GM12865 (cell line): Measurements from ENCODE around the gene HPD.

Experiments used
- DNase-seq: peaks from one replicate; pipeline ENCODE4 v3.0.0; 2010; ENCODE audit warnings: low read depth
- H3K4me3 ChIP-seq: 2 replicates; pipeline ENCODE4 v1.5.1; 2011; ENCODE audit warnings: mild to moderate bottlenecking, low read depth, low read length, control low read depth
- CTCF ChIP-seq: IDR thresholded peaks from 2 replicates; pipeline ENCODE4 v1.5.1; 2011; ENCODE audit warnings: low read length, control low read depth, low read depth, inconsistent platforms; ENCODE audit not compliant: insufficient read depth; ENCODE audit errors: missing control alignments

The HPD gene

DNA sequence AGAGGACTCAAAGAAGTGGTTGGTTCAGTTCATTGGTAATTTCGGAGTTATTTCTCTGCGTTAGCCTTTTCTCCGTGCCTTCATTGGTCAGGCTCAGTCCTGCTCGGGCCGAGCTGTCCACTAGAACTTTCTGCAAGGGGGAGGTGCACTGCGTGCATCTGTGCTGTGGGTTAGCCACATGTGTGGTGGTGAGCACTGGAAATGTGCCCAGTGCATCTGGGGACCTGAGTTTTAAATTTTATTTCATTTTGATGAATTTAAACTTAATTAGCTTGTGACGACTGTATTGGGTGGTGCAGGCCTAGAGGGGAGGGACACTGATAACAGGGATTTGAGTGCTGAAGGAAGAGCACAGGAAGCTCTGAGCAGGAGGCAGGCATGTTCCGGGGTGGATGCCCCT lies 30.4 kb downstream of the HPD start:
- no peak for DNase-seq
- no peak for TF ChIP-seq CTCF
- H3K4me3 ChIP-seq: no peak overlapping the region

DNA sequence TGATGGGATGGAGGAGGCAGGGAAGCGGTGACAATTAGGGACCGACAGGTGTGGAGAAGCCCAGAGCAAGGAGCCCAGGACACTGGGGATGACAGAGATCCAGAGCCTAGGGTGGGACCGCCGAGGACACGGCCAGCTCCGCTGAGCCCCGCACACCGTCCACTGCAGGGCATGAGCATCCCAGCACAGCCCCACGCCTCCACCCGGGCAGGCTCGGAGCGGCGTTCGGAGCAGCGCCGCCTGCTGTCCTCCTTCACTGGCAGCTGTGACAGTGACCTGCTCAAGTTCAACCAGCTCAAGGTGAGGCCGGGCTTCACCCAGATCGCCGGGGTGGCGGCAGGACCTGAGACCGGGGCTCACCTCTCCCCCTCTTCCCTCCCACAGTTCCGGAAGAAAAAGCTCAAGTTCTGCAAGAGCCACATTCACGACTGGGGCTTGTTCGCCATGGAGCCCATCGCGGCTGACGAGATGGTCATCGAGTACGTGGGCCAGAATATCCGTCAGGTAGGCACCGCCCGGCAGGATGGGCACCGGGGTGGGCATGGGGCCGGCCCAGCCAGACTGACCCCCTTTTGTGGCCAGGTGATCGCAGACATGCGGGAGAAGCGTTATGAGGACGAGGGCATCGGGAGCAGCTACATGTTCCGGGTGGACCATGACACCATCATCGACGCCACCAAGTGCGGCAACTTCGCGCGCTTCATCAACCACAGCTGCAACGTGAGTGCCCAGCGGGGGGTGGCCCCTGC lies 31.1 kb downstream of the HPD start:
- TF ChIP-seq CTCF: no peak
- DNase-seq: no peak
- no peak overlapping the region for H3K4me3 ChIP-seq

- no peak overlapping the region for H3K4me3 ChIP-seq
- DNase-seq: no peak
Measured at GRCh38 chr12:121826318-121827150, 32.1 kb downstream of the HPD start.

GRCh38 chr12:121825041-121825523 lies 33.6 kb downstream of the HPD start:
- DNase-seq: no peak
- no peak overlapping the region for H3K4me3 ChIP-seq
- no peak for TF ChIP-seq CTCF

More at GRCh38 chr12:121826318-121827150, 32.1 kb downstream of the HPD start:
- no peak for TF ChIP-seq CTCF

GRCh38 chr12:121823727-121824115 lies 34.9 kb downstream of the HPD start:
- no peak for DNase-seq
- TF ChIP-seq CTCF: no peak
- H3K4me3 ChIP-seq: no peak overlapping the region

DNA sequence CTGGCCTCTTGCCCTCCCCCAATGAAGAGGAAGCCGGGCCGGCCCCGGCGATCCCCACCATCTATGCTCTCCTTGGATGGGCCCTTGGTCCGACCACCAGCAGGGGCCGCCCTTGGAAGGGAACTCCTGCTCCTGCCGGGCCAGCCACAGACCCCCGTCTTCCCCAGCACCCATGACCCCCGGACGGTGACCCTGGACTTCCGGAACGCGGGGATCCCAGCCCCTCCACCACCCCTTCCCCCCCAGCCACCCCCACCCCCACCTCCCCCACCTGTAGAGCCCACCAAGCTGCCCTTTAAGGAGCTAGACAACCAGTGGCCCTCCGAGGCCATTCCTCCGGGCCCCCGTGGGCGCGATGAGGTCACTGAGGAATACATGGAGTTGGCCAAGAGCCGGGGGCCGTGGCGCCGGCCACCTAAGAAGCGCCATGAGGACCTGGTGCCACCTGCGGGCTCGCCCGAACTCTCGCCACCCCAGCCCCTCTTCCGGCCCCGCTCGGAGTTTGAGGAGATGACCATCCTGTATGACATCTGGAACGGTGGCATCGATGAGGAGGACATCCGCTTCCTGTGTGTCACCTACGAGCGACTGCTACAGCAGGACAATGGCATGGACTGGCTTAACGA lies 35.4 kb downstream of the HPD start:
- no peak for TF ChIP-seq CTCF
- DNase-seq: no peak
- no peak overlapping the region for H3K4me3 ChIP-seq
